NCI-H2196 treated with DMSO at 0.1 percent for 48 hours (cell line): ENCODE results near the gene NSUN7.

ENCODE experiments used
- DNase-seq: peaks from one replicate; lab custom pipeline; 2025; ENCODE audit not compliant: unreplicated experiment; lab: John Stamatoyannopoulos, UW

The NSUN7 gene

GRCh38 chr4:40733752-40734151 lies 16.0 kb upstream of the NSUN7 start:
- no peak for DNase-seq

- no peak for DNase-seq
These were observed 15.3 kb upstream of the NSUN7 start for GRCh38 chr4:40734497-40734896.

GRCh38 chr4:40736910-40737309 lies 12.8 kb upstream of the NSUN7 start:
- DNase-seq, result peak; percentile 44

GRCh38 chr4:40737879-40738278 lies 11.9 kb upstream of the NSUN7 start:
- no peak for DNase-seq

- no peak for DNase-seq
These were observed 10.4 kb upstream of the NSUN7 start for GRCh38 chr4:40739347-40739746.

- no peak for DNase-seq
These were observed 5.5 kb upstream of the NSUN7 start for GRCh38 chr4:40744218-40744617.

- no peak for DNase-seq
These were observed 4.3 kb upstream of the NSUN7 start for GRCh38 chr4:40745285-40745984.

- DNase-seq, result no peak
These were observed 2.4 kb upstream of the NSUN7 start for GRCh38 chr4:40747207-40747835.

- DNase-seq, result no peak
These were observed 905 bp downstream of the NSUN7 start for GRCh38 chr4:40750461-40751258.

GRCh38 chr4:40755616-40756015 lies 5.9 kb downstream of the NSUN7 start:
- DNase-seq, result no peak

GRCh38 chr4:40763228-40763716 lies 13.5 kb downstream of the NSUN7 start:
- DNase-seq, result no peak

GRCh38 chr4:40769266-40769665 lies 19.5 kb downstream of the NSUN7 start:
- DNase-seq, result no peak

- no peak for DNase-seq
These were observed 28.3 kb downstream of the NSUN7 start for GRCh38 chr4:40778090-40778489.

GRCh38 chr4:40782876-40783275 lies 33.1 kb downstream of the NSUN7 start:
- no peak for DNase-seq

- no peak for DNase-seq
These were observed 36.0 kb downstream of the NSUN7 start for GRCh38 chr4:40785727-40786126.

- no peak for DNase-seq
These were observed 38.6 kb downstream of the NSUN7 start for GRCh38 chr4:40788331-40788730.

- no peak for DNase-seq
These were observed 39.3 kb downstream of the NSUN7 start for GRCh38 chr4:40789031-40789430.

- DNase-seq, result no peak
These were observed 40.0 kb downstream of the NSUN7 start for GRCh38 chr4:40789771-40790170.

GRCh38 chr4:40800064-40800463 lies 50.3 kb downstream of the NSUN7 start:
- no peak for DNase-seq

- no peak for DNase-seq
These were observed 54.8 kb downstream of the NSUN7 start for GRCh38 chr4:40804598-40804997.

- DNase-seq, result no peak
These were observed 59.2 kb downstream of the NSUN7 start for GRCh38 chr4:40808926-40809457.

GRCh38 chr4:40811956-40812355 lies 62.2 kb downstream of the NSUN7 start:
- no peak for DNase-seq
